ENCODE results near the gene NUP35.

GRCh38 chr2:183088061-183088460, 36.2 kb upstream of the NUP35 start:
- TF ChIP-seq CTCF (conservative IDR thresholded peaks at IDR 0.05; ENCODE audit: low read length) (no peak), EZH2phosphoT487 (IDR thresholded peaks at IDR 0.05; ENCODE audit: borderline replicate concordance, low read depth, low read length) (no peak)
